SH-SY5Y (cell line): ENCODE data around the gene SPC24.

Experiments used
- GATA2 ChIP-seq: IDR thresholded peaks from 2 replicates; pipeline ENCODE4 v1.6.1; 2011; ENCODE audit warnings: mild to moderate bottlenecking, low read depth, low read length
- GATA3 ChIP-seq: IDR thresholded peaks from 2 replicates; pipeline ENCODE4 v1.6.1; 2011; ENCODE audit warnings: low read depth, mild to moderate bottlenecking, low read length, moderate library complexity

GRCh38 chr19:11140896-11141295, 14.7 kb downstream of the SPC24 start:
- TF ChIP-seq GATA2 (no peak), GATA3 (no peak)
